Suppressor macrophage treated with lipopolysaccharide for 1 hour (primary cell): Measurements from ENCODE around the gene DDX41.
"Not testable (repeated sequence)": the region's sequence is repeated elsewhere in the genome, so short reads cannot be mapped to it uniquely, and the experiment has no call there.

Experiments
- DNase-seq, 3 donors: peaks; one replicate each; pipeline ENCODE4 v3.0.0-alpha.2; 2020 to 2022

Gene DDX41

DNA sequence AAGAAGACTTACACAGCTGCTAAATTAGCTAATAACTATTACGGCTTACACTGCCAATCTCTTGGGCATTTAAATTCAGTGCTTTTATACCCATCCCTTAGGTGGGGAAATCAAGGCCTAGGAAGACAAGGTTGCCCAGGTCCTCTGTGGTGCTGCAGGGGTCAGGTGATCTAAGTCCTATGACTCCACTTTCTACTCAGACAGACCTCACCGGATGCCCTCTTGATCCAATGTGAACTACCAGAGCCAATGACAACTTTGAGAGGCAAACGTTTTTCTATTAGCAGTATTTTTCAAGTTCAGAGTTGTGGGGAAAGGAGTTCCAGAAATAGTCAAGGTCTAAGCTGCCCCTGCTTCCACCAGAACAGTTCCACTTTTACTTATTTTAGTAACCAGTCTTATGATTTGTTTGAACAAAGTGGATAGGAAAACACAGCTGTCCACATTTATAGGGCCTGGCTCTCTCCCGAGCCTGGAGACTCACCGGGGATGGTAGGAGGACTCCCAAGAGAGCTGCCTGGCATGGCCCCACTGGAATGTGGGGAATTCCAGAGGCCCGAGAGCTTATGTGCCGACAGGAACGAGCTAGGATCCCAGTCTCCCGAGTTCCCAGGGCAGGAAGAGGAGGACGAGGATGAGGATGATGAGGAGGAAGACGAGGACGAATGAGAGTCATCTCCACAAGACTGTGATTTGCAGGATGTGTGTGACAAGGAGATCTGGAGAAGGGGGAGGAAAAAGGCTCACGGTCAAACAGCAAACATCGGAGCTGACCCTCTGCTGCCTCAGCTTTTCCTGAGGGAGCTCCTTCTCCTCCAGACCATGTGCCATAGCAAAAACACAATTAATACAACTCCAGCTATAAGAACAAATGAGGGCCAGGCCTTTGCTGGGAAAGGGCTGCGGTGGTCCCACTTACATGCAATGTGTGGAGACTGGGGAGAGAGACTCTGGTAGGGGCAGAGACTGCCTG lies 20.9 kb upstream of the DDX41 start:
- DNase-seq, result no peak

GRCh38 chr5:177536386-177536785 lies 19.6 kb upstream of the DDX41 start:
- no peak for DNase-seq

DNA sequence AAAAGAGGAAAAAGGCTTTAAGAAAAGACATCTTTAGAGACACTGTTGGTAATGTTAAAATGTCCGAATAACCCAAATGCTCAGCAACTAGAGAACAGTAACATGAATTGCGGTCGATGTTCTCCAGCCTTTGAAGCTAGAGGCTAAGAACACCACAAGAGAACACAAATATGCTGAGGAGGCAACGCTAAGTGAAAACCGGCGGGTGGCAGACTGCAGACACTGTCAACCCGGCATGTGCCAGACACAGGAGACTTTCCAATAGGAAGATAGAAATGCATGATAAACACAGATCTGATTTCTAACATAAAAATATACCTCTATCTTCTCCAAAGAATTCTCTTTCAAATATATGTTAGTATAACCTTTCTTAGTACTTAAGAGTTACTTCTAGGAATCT lies 18.4 kb upstream of the DDX41 start:
- no peak for DNase-seq

GRCh38 chr5:177534433-177534832 lies 17.7 kb upstream of the DDX41 start:
- not testable (repeated sequence) for DNase-seq

GRCh38 chr5:177531209-177531940 lies 14.6 kb upstream of the DDX41 start:
- no peak for DNase-seq

- DNase-seq, result no peak
Observed at GRCh38 chr5:177530638-177531037, 13.9 kb upstream of the DDX41 start.

DNA sequence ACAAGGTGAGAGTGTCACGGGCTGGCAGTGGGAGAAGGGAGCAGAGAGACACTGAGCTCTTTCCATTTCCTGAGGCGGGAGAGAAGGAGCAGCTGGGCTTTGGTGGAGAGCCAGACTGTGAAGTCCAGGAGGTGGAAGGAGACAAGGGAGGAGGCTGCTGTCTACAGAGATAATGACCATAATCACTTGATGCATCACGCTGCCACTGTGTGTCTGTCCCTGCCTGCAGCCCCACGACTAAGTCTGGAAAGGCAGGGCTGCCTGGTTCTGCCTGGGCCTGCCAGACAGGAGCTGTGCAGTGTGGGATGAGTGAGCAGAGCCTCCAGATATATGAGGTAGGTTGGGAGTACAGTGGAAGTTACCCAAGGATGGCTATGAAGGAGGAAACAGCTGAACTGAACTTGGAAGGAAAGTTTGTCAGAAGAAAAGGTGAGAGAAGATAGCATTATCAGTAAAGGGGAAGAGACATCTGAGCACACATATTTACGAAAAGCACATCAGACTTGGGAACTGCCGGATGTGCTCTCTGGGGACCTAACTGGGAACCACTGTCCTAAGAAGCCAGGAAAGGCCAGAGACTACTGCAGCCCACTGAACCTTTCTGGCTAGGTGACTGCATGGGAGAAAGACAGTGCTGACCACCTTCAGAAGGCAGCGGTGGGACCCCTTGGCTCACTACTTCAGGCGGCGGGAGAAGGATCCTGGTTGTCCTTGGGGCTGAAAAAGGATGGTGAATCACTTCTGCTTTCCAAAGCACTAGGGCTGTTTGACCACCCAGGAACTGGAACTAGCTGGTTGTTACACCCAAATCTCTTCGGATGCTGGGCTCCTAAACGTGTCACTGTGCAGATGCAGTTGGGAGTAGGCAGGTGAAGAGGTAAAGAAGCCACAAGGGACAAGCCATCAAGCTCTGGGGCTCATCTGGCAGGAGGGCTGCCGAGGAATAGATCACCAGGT lies 12.8 kb upstream of the DDX41 start:
- no peak for DNase-seq

GRCh38 chr5:177528631-177529030 lies 11.9 kb upstream of the DDX41 start:
- DNase-seq, result no peak

GRCh38 chr5:177527595-177527994 lies 10.8 kb upstream of the DDX41 start:
- DNase-seq, result no peak

DNA sequence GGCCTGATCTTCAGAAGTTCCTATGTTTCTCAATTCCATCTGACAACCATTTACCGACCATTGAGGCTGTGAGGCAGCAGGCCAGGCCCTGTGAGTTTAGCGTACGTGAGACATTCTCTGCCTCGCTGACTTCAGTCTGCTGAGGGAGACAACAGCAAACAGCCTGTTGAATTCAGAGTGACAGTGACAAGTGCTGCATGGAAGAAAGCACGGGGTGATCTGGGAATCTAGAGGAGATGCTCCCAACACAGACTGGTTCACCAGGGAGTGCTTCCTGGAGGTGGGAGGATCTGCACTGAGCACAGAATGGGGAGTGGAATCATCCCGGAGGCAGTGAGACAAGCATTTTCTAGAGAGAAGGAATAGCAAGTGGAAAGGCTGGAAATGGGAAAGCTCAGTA lies 10.0 kb upstream of the DDX41 start:
- DNase-seq, result no peak

DNA sequence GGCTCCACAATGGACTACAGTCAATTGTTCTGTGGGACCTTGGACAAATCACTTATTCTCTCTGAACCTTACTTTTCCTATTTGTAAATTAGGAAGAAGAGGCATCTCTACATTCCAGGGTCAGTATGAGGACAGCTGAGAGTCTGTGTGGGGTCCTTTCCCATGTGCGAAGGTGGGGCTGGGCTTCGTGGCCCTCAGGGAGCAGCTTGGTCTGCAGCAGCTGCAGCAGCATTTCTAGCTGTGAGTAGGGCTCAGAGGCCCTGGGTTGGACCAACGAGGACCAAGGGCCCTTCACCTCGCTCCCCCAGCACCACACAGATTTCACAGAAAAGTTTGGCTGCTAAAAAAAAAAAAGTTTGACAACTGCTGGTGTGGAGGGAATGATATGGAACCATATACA lies 9.4 kb upstream of the DDX41 start:
- DNase-seq, result no peak

DNA sequence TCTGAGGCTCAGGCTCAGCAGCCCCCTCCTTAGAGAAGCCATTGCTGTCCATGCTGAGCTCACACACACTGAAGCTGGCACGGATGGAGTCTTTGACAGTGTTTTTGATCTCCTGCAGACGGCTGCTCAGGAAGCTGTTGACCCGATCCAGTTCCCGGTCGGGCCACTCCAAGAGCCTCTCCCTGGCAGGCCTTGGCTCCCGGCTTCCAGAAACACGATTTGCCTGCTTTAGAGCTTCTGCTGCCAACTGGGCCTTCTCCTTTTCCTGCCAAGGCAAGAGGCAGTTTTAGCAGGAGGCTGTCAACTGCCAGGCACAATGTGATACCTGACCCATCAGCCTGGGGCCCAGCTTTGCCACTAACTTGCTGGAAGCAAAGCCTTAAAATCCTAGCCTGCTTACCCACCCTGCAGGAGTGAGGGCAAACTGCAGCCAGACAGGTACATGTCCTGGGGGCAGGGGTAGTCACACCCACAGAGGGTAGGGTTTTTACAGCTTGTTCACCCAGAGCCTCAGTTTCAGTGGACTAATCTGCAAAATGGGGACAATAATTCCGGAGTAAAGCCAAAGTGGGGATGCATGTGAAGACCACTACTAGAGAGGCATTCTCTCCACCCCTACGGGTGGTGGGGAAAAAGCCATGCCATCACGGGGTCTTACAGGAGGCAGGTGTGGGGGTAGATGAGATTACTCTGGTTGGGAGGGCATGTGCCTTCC lies 8.3 kb upstream of the DDX41 start:
- no peak for DNase-seq

- DNase-seq, result no peak
Observed at GRCh38 chr5:177524539-177524900, 7.8 kb upstream of the DDX41 start.

DNA sequence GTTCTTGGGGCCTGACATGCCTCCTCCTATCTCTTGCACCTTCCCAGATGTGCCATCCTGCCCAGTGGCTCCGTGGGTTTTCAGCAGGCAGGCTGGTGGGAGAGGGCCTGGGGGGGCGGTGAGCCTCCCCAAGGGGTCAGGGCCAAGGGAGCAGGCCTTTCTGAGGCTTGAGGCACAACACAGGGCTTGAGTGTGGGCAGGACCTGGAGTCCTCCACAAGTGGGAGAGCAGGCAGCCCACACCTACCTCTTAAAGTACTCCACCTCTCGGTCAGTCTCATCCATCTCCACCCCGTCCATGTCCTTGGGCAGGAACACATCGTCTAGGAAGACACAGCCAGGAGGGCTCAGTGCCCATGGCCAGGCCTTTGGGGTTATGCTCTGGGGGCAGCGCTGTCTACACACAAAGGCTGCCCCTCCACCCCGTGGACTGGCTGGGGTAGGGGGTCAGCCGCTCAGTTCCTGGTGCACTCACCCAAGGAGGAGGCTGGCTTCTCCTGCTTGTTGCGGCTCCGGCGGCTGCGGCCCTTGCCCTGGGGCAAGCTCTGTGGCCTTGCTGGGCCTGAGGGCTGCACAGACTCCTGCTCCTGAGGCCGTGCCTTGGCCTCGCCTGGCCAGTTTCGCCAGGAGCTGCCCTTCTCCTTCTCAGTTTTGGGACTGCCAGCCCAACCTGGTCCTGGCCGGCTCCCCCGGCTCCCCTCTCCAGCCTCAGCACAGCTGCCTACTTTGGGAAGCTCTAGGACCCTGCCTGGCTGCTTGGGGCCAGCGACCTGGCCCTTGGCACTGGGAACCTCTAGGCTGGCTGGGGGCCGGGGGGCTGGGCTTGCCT lies 7.2 kb upstream of the DDX41 start:
- no peak for DNase-seq

DNA sequence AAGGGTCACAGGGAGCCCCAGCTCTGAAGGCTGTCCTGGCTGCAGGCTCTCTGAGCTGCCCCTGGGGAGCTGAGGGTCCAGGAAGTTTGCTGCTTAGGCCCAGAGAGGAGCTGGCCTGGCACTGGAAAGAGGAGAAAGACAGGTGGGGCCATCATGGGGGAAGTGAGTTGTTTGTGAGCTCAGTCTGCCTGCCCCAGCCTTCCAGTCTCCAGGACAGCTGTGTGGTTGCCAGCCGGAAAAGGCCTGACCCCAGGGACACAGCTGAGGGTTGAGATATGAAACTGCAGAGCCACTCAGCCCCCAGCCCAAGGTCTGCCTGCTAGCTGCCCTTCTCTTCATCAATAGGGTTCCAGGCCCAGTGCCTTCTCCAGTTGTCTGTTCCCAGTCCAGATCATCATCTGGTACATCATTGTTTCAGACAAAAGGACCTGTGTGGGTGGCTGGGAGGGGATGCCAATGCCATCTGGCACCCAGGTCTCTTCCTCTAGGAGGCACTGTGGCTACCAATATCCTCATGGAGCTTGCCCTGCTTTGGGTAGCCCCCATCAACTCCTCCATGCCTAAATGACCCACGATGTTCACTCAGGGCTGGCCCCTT lies 4.3 kb upstream of the DDX41 start:
- DNase-seq, result no peak

DNA sequence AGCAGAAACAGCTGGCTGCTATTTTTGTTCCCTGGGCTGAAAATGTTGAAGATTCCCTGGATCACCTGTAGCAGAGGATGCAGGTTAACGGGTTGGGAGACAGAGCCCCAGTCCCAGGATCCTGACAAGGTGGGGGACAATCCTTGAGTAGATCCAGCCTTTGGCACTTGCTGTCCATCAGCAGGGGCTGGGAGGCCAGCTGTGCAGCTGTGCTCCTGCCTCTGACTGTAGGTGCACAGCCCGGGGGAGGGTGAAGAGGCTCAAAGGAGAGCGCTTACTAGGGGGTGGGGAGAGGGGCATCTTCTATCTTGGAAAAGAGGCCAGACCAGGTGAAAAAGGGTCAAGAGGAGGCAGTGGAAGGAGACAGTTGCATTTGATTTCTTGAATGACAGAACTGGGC lies 3.5 kb upstream of the DDX41 start:
- no peak for DNase-seq

- no peak for DNase-seq
Observed at GRCh38 chr5:177519463-177520235, 2.9 kb upstream of the DDX41 start.

GRCh38 chr5:177515580-177515979 lies 1.2 kb downstream of the DDX41 start:
- no peak for DNase-seq

DNA sequence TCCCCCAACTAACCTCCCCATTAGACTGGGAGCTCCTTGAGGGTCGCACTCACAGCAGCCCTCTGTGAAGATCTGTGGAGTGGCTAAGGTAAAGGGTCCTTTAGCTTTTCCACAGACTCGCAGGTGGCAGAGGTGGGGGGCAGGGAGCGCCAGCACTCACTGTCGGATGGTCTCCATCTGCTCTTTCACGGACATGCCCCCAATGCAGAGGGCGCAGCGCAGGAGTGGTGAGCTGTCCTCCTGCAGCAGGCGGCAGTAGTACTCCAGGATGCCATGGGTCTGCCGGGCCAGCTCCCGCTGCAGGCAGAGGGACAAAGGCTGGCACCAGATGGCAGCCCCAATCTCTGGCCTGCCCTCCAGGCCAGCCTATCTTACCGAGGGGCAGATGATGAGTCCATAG lies 2.2 kb downstream of the DDX41 start:
- DNase-seq, result no peak

GRCh38 chr5:177513500-177513899 lies 3.3 kb downstream of the DDX41 start:
- no peak for DNase-seq
